HEK293 (cell line): ENCODE data around the gene CACNA1H.

ENCODE experiments used
- CTCF ChIA-PET: fragments of 350-600 bp; formaldehyde crosslinking; extraction: SDS; loops from one replicate; lab custom pipeline; 2021; ENCODE audit warnings: antibody characterized with exemption; lab: Yijun Ruan, JAX
- POLR2A ChIA-PET: fragments of 300-600 bp; formaldehyde crosslinking; extraction: SDS; loops from one replicate; lab custom pipeline; 2020; ENCODE audit warnings: antibody characterized with exemption, inconsistent platforms; lab: Yijun Ruan, JAX
- H3K27ac ChIP-seq: fragments of 200-500 bp; sonication (Bioruptor generic); 2 replicates; pipeline ENCODE4 v1.5.1; 2014; ENCODE audit warnings: low read depth, low read length, control low read depth, inconsistent platforms; ENCODE audit errors: extremely low read depth
- H3K36me3 ChIP-seq, 2 experiments: fragments of 200-500 bp in 1 of 2; sonication (Bioruptor generic) in 1 of 2; 1 replicate in 1 of 2; 2 replicates in 1 of 2; pipeline ENCODE4 v1.5.1; 2014 to 2017; ENCODE audit warnings: inconsistent platforms in 2 of 2, low read length in 2 of 2; ENCODE audit not compliant: control insufficient read depth in 2 of 2, insufficient read depth in 1 of 2
- H3K4me1 ChIP-seq: fragments of 200-500 bp; sonication (Bioruptor generic); 2 replicates; pipeline ENCODE4 v1.5.1; 2014; ENCODE audit warnings: mild to moderate bottlenecking, low read length, inconsistent platforms; ENCODE audit not compliant: control insufficient read depth, insufficient read depth
- H3K4me3 ChIP-seq: 2 replicates; pipeline ENCODE4 v1.5.1; 2011; ENCODE audit warnings: low read depth, mild to moderate bottlenecking, control low read depth, low read length, moderate library complexity
- H3K9me3 ChIP-seq: fragments of 200-500 bp; sonication (Bioruptor generic); 2 replicates; pipeline ENCODE4 v1.5.1; 2014; ENCODE audit warnings: low read depth, low read length, inconsistent platforms; ENCODE audit not compliant: control insufficient read depth, insufficient read depth
- EGR2 ChIP-seq: fragments of 450-650 bp; formaldehyde crosslinking; IDR thresholded peaks from 2 replicates; pipeline ENCODE4 v1.5.1; 2016; ENCODE audit warnings: low read depth, missing biosample characterization, missing genetic modification characterization
- GLIS2 ChIP-seq: fragments of 450-650 bp; formaldehyde crosslinking; IDR thresholded peaks from 2 replicates; pipeline ENCODE4 v1.5.1; 2016; ENCODE audit warnings: missing biosample characterization, missing genetic modification characterization
- SALL2 ChIP-seq: fragments of 450-650 bp; formaldehyde crosslinking; IDR thresholded peaks from 2 replicates; pipeline ENCODE4 v1.5.0; 2017; ENCODE audit warnings: missing biosample characterization, mild to moderate bottlenecking, missing genetic modification characterization, borderline replicate concordance
- SP2 ChIP-seq: fragments of 450-650 bp; formaldehyde crosslinking; IDR thresholded peaks from 2 replicates; pipeline ENCODE4 v1.5.1; 2016; ENCODE audit warnings: missing biosample characterization, missing genetic modification characterization
- SP7 ChIP-seq: fragments of 450-650 bp; formaldehyde crosslinking; IDR thresholded peaks from 2 replicates; pipeline ENCODE4 v1.5.1; 2016; ENCODE audit warnings: missing biosample characterization, missing genetic modification characterization
- ZBTB20 ChIP-seq: fragments of 450-650 bp; formaldehyde crosslinking; IDR thresholded peaks from 2 replicates; pipeline ENCODE4 v1.5.1; 2016; ENCODE audit warnings: missing biosample characterization, missing genetic modification characterization
- ZFHX2 ChIP-seq: fragments of 450-650 bp; formaldehyde crosslinking; conservative IDR thresholded peaks from 2 replicates; pipeline ENCODE4 v1.5.1; 2016; ENCODE audit warnings: missing biosample characterization, missing genetic modification characterization
- ZNF214 ChIP-seq: fragments of 450-650 bp; formaldehyde crosslinking; IDR thresholded peaks from 2 replicates; pipeline ENCODE4 v1.5.1; 2017; ENCODE audit warnings: missing biosample characterization, mild to moderate bottlenecking, missing genetic modification characterization, borderline replicate concordance
- ZNF239 ChIP-seq: fragments of 450-650 bp; formaldehyde crosslinking; IDR thresholded peaks from 2 replicates; pipeline ENCODE4 v1.5.1; 2016; ENCODE audit warnings: missing biosample characterization, missing genetic modification characterization
- ZNF335 ChIP-seq: fragments of 450-650 bp; formaldehyde crosslinking; conservative IDR thresholded peaks from 2 replicates; pipeline ENCODE4 v1.5.1; 2016; ENCODE audit warnings: missing biosample characterization, missing genetic modification characterization
- ZNF677 ChIP-seq: fragments of 450-650 bp; IDR thresholded peaks from 2 replicates; pipeline ENCODE4 v1.5.0; 2018; ENCODE audit warnings: missing biosample characterization, mild to moderate bottlenecking, missing genetic modification characterization, moderate library complexity
- ZNF76 ChIP-seq: fragments of 450-650 bp; formaldehyde crosslinking; IDR thresholded peaks from 2 replicates; pipeline ENCODE4; 2016; ENCODE audit warnings: low read depth, missing biosample characterization, missing genetic modification characterization, borderline replicate concordance
- TF ChIP-seq, protein P1 (sequence below): fragments of 450-650 bp; formaldehyde crosslinking; IDR thresholded peaks from 2 replicates; pipeline ENCODE4 v1.5.1; 2017; ENCODE audit warnings: missing biosample characterization, missing genetic modification characterization

The CACNA1H gene

DNA sequence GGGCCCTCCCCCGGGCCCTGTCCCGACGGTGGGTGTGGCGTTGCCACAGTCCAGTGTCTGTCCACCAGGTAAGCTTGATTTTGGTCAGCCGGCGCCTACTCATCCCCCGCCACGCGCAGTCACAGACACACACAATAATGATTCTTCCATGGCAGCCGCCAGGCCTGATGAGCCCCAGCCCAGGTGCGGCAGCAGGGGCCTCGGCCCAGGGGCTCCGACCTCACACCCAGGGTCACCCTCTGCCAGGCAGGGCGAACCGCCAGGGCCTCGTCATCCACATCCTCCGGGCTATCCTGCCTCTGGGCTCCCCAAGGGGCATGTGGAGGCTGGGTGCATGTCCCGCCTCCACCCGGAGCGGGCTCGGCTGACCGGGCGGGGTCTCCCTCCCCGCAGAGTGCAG, 64.6 kb downstream of the CACNA1H start:
- Histone ChIP-seq H3K36me3 (peaks cover 0 to 16% of the 10 kb centered on the region in 2 experiments; a peak in 1 of 3 replicates), H3K9me3 (no peaks in the 10 kb centered on the region), H3K27ac (no peak overlapping the region), H3K4me3 (no peak overlapping the region), H3K4me1 (no peaks in the 10 kb centered on the region)
- TF ChIP-seq ZNF214 (tag by site-specific recombination) (no peak), ZNF239 (tag by site-specific recombination) (no peak)
- POLR2A ChIA-PET = no interaction called here
- CTCF ChIA-PET = no interaction called here

DNA sequence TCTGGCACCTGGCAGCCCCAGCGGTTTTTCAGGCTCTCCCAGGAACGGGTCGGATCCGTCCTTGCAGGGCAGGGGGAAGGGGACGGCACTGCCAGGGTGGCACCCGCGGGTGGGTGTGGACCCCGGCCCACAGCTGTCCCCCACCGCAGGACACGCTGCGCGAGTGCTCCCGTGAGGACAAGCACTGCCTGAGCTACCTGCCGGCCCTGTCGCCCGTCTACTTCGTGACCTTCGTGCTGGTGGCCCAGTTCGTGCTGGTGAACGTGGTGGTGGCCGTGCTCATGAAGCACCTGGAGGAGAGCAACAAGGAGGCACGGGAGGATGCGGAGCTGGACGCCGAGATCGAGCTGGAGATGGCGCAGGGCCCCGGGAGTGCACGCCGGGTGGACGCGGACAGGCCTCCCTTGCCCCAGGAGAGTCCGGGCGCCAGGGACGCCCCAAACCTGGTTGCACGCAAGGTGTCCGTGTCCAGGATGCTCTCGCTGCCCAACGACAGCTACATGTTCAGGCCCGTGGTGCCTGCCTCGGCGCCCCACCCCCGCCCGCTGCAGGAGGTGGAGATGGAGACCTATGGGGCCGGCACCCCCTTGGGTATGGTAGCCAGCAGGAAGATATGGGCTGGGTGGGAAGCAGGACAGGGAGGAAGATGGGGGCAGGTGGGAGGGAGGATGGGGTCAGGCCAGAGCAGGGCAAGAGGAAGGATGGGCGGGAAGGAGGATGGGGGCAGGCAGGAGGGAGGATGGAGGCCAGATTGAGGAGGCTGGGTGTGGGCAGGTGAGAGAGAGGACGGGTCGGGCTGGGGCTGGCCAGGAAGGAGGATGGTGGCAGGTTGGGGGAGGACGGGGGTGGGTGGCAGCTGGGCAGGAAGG, 65.4 kb downstream of the CACNA1H start:
- H3K4me3 ChIP-seq = no peak overlapping the region
- no peak overlapping the region for H3K27ac ChIP-seq
- TF ChIP-seq ZNF677 (tag by site-specific recombination) = no peak
- TF ChIP-seq SP2 (tag by site-specific recombination) = peak; percentile 27; the same call in 1 of the 2 replicates
- peak; percentile 92 for TF ChIP-seq EGR2 (tag by site-specific recombination)
- TF ChIP-seq ZFHX2 (tag by site-specific recombination) = peak; percentile 84
- no peak for TF ChIP-seq ZBTB20 (tag by site-specific recombination)
- no peak for TF ChIP-seq SALL2 (tag by site-specific recombination)
- peaks cover 0 to 14% of the 10 kb centered on the region in 2 experiments; a peak in 1 of 3 replicates for H3K36me3 ChIP-seq
- POLR2A ChIA-PET = interaction anchor here (0.7 kb wide), 1 partner anchor 11 kb away, joined by 3 read pairs; no protein-coding TSS in a partner anchor
- CTCF ChIA-PET = no interaction called here
- H3K4me1 ChIP-seq = no peaks in the 10 kb centered on the region
- no peaks in the 10 kb centered on the region for H3K9me3 ChIP-seq

DNA sequence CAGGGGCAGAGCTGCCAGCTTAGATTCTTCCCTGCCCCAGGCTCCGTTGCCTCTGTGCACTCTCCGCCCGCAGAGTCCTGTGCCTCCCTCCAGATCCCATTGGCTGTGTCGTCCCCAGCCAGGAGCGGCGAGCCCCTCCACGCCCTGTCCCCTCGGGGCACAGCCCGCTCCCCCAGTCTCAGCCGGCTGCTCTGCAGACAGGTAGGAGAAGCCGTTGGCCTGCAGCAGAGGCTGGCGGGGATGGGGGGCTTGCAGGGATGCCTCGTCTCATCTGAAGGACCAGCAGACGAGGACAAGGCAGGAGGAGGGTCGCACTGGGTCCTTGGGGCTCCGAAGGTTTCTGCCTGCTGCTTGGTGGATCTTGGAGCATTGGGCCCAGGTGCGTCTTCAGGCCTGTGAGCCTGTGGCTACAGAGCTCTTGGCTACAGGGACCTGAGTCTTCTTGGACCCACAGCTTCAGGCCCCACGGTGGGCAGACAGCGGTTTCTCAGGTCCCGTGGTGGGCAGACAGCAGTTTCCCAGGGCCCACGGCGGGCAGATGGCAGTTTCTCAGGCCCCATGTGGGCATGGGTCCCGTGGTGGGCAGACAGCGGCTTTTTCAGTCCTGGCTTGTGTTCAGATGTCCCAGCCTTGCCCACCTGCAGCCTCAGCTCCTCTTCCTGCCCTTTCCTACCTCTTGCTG, 66.2 kb downstream of the CACNA1H start:
- peaks cover 0 to 14% of the 10 kb centered on the region in 2 experiments; a peak in 1 of 3 replicates for H3K36me3 ChIP-seq
- 0 out of 2 replicates have a peak, but pooled peaks have one; percentile 15 for TF ChIP-seq ZNF335 (tag by site-specific recombination)
- TF ChIP-seq SP7 = no peak
- TF ChIP-seq, protein P1, sequence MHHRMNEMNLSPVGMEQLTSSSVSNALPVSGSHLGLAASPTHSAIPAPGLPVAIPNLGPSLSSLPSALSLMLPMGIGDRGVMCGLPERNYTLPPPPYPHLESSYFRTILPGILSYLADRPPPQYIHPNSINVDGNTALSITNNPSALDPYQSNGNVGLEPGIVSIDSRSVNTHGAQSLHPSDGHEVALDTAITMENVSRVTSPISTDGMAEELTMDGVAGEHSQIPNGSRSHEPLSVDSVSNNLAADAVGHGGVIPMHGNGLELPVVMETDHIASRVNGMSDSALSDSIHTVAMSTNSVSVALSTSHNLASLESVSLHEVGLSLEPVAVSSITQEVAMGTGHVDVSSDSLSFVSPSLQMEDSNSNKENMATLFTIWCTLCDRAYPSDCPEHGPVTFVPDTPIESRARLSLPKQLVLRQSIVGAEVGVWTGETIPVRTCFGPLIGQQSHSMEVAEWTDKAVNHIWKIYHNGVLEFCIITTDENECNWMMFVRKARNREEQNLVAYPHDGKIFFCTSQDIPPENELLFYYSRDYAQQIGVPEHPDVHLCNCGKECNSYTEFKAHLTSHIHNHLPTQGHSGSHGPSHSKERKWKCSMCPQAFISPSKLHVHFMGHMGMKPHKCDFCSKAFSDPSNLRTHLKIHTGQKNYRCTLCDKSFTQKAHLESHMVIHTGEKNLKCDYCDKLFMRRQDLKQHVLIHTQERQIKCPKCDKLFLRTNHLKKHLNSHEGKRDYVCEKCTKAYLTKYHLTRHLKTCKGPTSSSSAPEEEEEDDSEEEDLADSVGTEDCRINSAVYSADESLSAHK (tag by site-specific recombination) = peak; percentile 100
- H3K27ac ChIP-seq = no peak overlapping the region
- ChIA-PET CTCF (no interaction called here), POLR2A (no interaction called here)
- no peaks in the 10 kb centered on the region for H3K4me1 ChIP-seq
- no peaks in the 10 kb centered on the region for H3K9me3 ChIP-seq
- H3K4me3 ChIP-seq = no peak overlapping the region

GRCh38 chr16:1220098-1220728, 67.3 kb downstream of the CACNA1H start:
- POLR2A ChIA-PET = no interaction called here
- TF ChIP-seq GLIS2 (tag by site-specific recombination) (0 out of 2 replicates have a peak, but pooled peaks have one; percentile 10), ZNF76 (tag by site-specific recombination) (no peak)
- H3K4me1 ChIP-seq = no peaks in the 10 kb centered on the region
- H3K36me3 ChIP-seq = peaks cover 0 to 14% of the 10 kb centered on the region in 2 experiments; a peak in 1 of 3 replicates
- CTCF ChIA-PET = no interaction called here
- no peaks in the 10 kb centered on the region for H3K9me3 ChIP-seq
- no peak overlapping the region for H3K27ac ChIP-seq
- no peak overlapping the region for H3K4me3 ChIP-seq
